IMR-90 (cell line): ENCODE measurements around the gene FBXW7.

Experiments
- BHLHE40 ChIP-seq: fragments of 150-350 bp; IDR thresholded peaks from 2 replicates; pipeline ENCODE4 v1.6.1; 2016; ENCODE audit warnings: mild to moderate bottlenecking, low read depth, low read length
- CEBPB ChIP-seq: IDR thresholded peaks from 2 replicates; pipeline ENCODE4 v1.6.1; 2012; ENCODE audit warnings: low read depth, low read length, improper control_type of control experiment
- FOS ChIP-seq: fragments of 150-350 bp; IDR thresholded peaks from 2 replicates; pipeline ENCODE4 v1.6.1; 2016; ENCODE audit warnings: low read depth, low read length
- MXI1 ChIP-seq: IDR thresholded peaks from 2 replicates; pipeline ENCODE4 v1.6.1; 2012; ENCODE audit warnings: low read depth, mild to moderate bottlenecking, low read length, moderate library complexity, borderline replicate concordance
- NFE2L2 ChIP-seq: fragments of 150-350 bp; IDR thresholded peaks from 2 replicates; pipeline ENCODE4 v1.6.1; 2016; ENCODE audit warnings: low read depth, mild to moderate bottlenecking, low read length
- POLR2A ChIP-seq: IDR thresholded peaks from 2 replicates; pipeline ENCODE4 v1.6.1; 2012; ENCODE audit warnings: mild to moderate bottlenecking, low read depth, low read length
- RAD21 ChIP-seq: IDR thresholded peaks from 2 replicates; pipeline ENCODE4 v1.6.1; 2012; ENCODE audit warnings: low read length, improper control_type of control experiment
- RFX5 ChIP-seq: IDR thresholded peaks from 2 replicates; pipeline ENCODE4 v1.8.0; 2012; ENCODE audit warnings: low read depth, mild to moderate bottlenecking, low read length, moderate library complexity
- SMC3 ChIP-seq: fragments of 150-350 bp; IDR thresholded peaks from 2 replicates; pipeline ENCODE4 v1.6.1; 2016; ENCODE audit warnings: low read depth, mild to moderate bottlenecking, antibody characterized with exemption, low read length, moderate library complexity
- USF2 ChIP-seq: fragments of 150-350 bp; IDR thresholded peaks from 2 replicates; pipeline ENCODE4 v1.6.1; 2017; ENCODE audit warnings: mild to moderate bottlenecking, antibody characterized with exemption, low read length, low read depth
- TF ChIP-seq, protein P1 (sequence below): conservative IDR thresholded peaks from 2 replicates; pipeline ENCODE4 v1.5.1; 2012; ENCODE audit warnings: mild to moderate bottlenecking, low read depth, low read length, improper control_type of control experiment

DNA sequence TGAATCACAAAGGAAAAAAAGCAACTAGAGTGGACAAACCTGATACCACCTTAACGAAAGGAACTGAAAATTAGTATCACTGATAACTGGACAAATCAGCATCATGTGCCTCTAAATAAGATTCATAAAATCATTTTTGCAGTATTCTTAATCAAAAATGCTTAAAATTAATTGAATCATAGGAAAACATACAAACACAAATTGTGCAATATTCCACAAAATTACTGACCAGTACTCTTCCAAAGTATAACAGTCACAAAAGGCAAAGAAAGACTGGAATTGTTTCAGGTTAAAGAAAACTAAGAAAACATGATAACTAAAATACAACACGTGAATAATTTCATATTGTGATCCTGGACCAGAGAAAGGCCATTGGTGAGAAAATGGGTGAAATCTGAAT, 27.1 kb downstream of the FBXW7 start:
- TF ChIP-seq USF2 (no peak), POLR2A (no peak), SMC3 (no peak), CEBPB (peak; percentile 47; the same call in 1 of the 2 replicates), MXI1 (no peak), BHLHE40 (no peak), RFX5 (no peak), RAD21 (no peak), FOS (no peak), NFE2L2 (no peak)
- TF ChIP-seq, protein P1, sequence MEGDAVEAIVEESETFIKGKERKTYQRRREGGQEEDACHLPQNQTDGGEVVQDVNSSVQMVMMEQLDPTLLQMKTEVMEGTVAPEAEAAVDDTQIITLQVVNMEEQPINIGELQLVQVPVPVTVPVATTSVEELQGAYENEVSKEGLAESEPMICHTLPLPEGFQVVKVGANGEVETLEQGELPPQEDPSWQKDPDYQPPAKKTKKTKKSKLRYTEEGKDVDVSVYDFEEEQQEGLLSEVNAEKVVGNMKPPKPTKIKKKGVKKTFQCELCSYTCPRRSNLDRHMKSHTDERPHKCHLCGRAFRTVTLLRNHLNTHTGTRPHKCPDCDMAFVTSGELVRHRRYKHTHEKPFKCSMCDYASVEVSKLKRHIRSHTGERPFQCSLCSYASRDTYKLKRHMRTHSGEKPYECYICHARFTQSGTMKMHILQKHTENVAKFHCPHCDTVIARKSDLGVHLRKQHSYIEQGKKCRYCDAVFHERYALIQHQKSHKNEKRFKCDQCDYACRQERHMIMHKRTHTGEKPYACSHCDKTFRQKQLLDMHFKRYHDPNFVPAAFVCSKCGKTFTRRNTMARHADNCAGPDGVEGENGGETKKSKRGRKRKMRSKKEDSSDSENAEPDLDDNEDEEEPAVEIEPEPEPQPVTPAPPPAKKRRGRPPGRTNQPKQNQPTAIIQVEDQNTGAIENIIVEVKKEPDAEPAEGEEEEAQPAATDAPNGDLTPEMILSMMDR, result no peak
